GM23338 (cell line): Measurements from ENCODE around the gene HSD17B1. TPM values are rescaled to one million over a fixed set of nuclear protein-coding genes. Genes with fewer than 3 reads are reported as not detected.

ENCODE experiments used
- ATAC-seq: fragments of 200-7000 bp; cut with Tn5 transposase; 3 replicates; pipeline ENCODE4 v1.9.1; 2020
- DNase-seq: peaks from one replicate; pipeline ENCODE4 v3.0.0-alpha.2; 2015; ENCODE audit warnings: low spot score
- H2AFZ ChIP-seq: fragments of 200-600 bp; sonication (generic); 2 replicates; pipeline ENCODE4 v1.8.0; 2016; ENCODE audit warnings: antibody characterized with exemption, mild to moderate bottlenecking, moderate library complexity
- H3F3A ChIP-seq: fragments of 200-600 bp; sonication (generic); replicated peaks from 2 replicates; pipeline ENCODE4 v1.8.0; 2017; ENCODE audit warnings: antibody characterized with exemption, mixed run types, low read depth
- H3K27ac ChIP-seq: fragments of 200-600 bp; sonication (generic); 2 replicates; pipeline ENCODE4 v1.6.1; 2016; ENCODE audit warnings: low read depth
- H3K27me3 ChIP-seq: fragments of 200-600 bp; sonication (generic); 2 replicates; pipeline ENCODE4 v1.8.0; 2016; ENCODE audit warnings: mild to moderate bottlenecking, mixed run types, moderate library complexity; ENCODE audit not compliant: insufficient read depth
- H3K36me3 ChIP-seq: fragments of 200-600 bp; sonication (generic); 2 replicates; pipeline ENCODE4 v1.8.0; 2016; ENCODE audit warnings: mild to moderate bottlenecking; ENCODE audit not compliant: insufficient read depth
- H3K4me1 ChIP-seq: fragments of 200-600 bp; sonication (generic); 2 replicates; pipeline ENCODE4 v1.8.0; 2016; ENCODE audit warnings: mild to moderate bottlenecking, moderate library complexity; ENCODE audit not compliant: insufficient read depth
- H3K4me2 ChIP-seq: fragments of 200-600 bp; sonication (generic); 2 replicates; pipeline ENCODE4 v1.7.1; 2017; ENCODE audit warnings: mixed run types
- H3K4me3 ChIP-seq: fragments of 200-600 bp; sonication (generic); 2 replicates; pipeline ENCODE4 v1.6.1; 2016; ENCODE audit warnings: mixed run types
- H3K79me2 ChIP-seq: fragments of 200-600 bp; sonication (generic); replicated peaks from 2 replicates; pipeline ENCODE4 v1.8.0; 2017; ENCODE audit warnings: mild to moderate bottlenecking; ENCODE audit not compliant: insufficient read depth
- H3K9me2 ChIP-seq: fragments of 200-600 bp; sonication (generic); 2 replicates; pipeline ENCODE4 v1.8.0; 2017; ENCODE audit not compliant: insufficient read depth
- H4K20me1 ChIP-seq: fragments of 200-600 bp; sonication (generic); replicated peaks from 2 replicates; pipeline ENCODE4 v1.8.0; 2017; ENCODE audit warnings: mild to moderate bottlenecking; ENCODE audit not compliant: insufficient read depth
- H3K27ac Mint-ChIP-seq: 2 replicates; pipeline ENCODE4 v1.8.0; 2020; ENCODE audit warnings: inconsistent platforms, mild to moderate bottlenecking, moderate library complexity, mixed read lengths
- H3K27me3 Mint-ChIP-seq: 3 replicates; pipeline ENCODE4 v1.8.0; 2022; ENCODE audit warnings: low read depth, mild to moderate bottlenecking, moderate library complexity, mixed read lengths, inconsistent platforms; ENCODE audit not compliant: insufficient read depth, poor library complexity
- H3K36me3 Mint-ChIP-seq: 3 replicates; pipeline ENCODE4 v1.8.0; 2021; ENCODE audit warnings: low read depth, mild to moderate bottlenecking, inconsistent platforms, moderate library complexity, mixed read lengths
- H3K4me1 Mint-ChIP-seq: 3 replicates; pipeline ENCODE4 v1.8.0; 2020; ENCODE audit warnings: mild to moderate bottlenecking, inconsistent platforms, mixed read lengths
- H3K4me3 Mint-ChIP-seq: 3 replicates; pipeline ENCODE4 v1.8.0; 2021; ENCODE audit warnings: moderate library complexity, mild to moderate bottlenecking, inconsistent platforms, mixed read lengths
- H3K9me3 Mint-ChIP-seq: 3 replicates; pipeline ENCODE4 v1.8.0; 2020; ENCODE audit warnings: moderate library complexity, mild to moderate bottlenecking, inconsistent platforms, mixed read lengths
- CREB1 ChIP-seq: fragments of 250-450 bp; sonication (Bioruptor Pico); IDR thresholded peaks from 2 replicates; pipeline ENCODE4 v1.5.0; 2020; ENCODE audit warnings: low read depth, mild to moderate bottlenecking, moderate library complexity
- CTCF ChIP-seq, 2 experiments: fragments of 200-600 bp in 1 of 2; sonication (generic) in 1 of 2; conservative IDR thresholded peaks; 2 replicates each; pipeline versions ENCODE4 v1.5.1 to v1.6.1; 2016 to 2017; ENCODE audit warnings: antibody characterized with exemption in 2 of 2, low read depth in 2 of 2, mild to moderate bottlenecking in 2 of 2, moderate library complexity in 1 of 2
- ETS1 ChIP-seq: IDR thresholded peaks from 2 replicates; pipeline ENCODE4 v1.6.1; 2016; ENCODE audit warnings: antibody characterized with exemption
- EZH2 ChIP-seq: fragments of 200-600 bp; sonication (generic); IDR thresholded peaks from one replicate; pipeline ENCODE4 v1.8.0; 2017; ENCODE audit warnings: antibody characterized with exemption, mild to moderate bottlenecking, low read depth; ENCODE audit not compliant: unreplicated experiment
- EZH2phosphoT487 ChIP-seq: fragments of 200-600 bp; sonication (generic); IDR thresholded peaks from one replicate; pipeline ENCODE4 v1.8.1; 2018; ENCODE audit warnings: antibody characterized with exemption; ENCODE audit not compliant: unreplicated experiment
- JUNB ChIP-seq: IDR thresholded peaks from one replicate; pipeline ENCODE4 v1.6.1; 2016; ENCODE audit warnings: antibody characterized with exemption; ENCODE audit not compliant: unreplicated experiment
- POLR2AphosphoS5 ChIP-seq: IDR thresholded peaks from 2 replicates; pipeline ENCODE4 v1.6.1; 2016; ENCODE audit warnings: antibody characterized with exemption, low read depth
- ZNF114 ChIP-seq: fragments of 250-450 bp; sonication (Bioruptor Pico); IDR thresholded peaks from 2 replicates; pipeline ENCODE4 v1.5.0; 2020; ENCODE audit warnings: mild to moderate bottlenecking, moderate library complexity
- ZNF331 ChIP-seq: fragments of 250-450 bp; sonication (Bioruptor Pico); IDR thresholded peaks from 2 replicates; pipeline ENCODE4 v1.5.0; 2020; ENCODE audit warnings: low read depth, mild to moderate bottlenecking, moderate library complexity
- ZNF462 ChIP-seq: fragments of 250-450 bp; sonication (Bioruptor Pico); IDR thresholded peaks from 2 replicates; pipeline ENCODE4 v1.5.0; 2020; ENCODE audit warnings: mild to moderate bottlenecking, moderate library complexity
- polyA plus RNA-seq: library from polyadenylated mRNA; unstranded; fragments of >200 nt; fragmentation: Nextera tagmentation; extraction: Ambion mirVana; gene quantifications from 2 replicates; pipeline ENCODE4 v1.2.1, GENCODE V29; 2016
- total RNA-seq: library from RNA; depleted of rRNA; stranded (reverse); fragments of >200 nt; shearing (Covaris generic); gene quantifications from 2 replicates; pipeline ENCODE4 v1.2.3, GENCODE V29; 2014

HSD17B1 gene
- total and polyA plus RNA-seq, 2 experiments from 2014 or later, result 0.97 to 1.7 TPM

GRCh38 chr17:42565523-42566214, 12.9 kb downstream of the HSD17B1 start:
- Mint-ChIP-seq H3K4me3 (peak overlapping the region; percentile 12; the same call in 1 of the 3 replicates), H3K4me1 (peaks cover 24% of the 10 kb centered on the region), H3K36me3 (peaks cover 55% of the 10 kb centered on the region), H3K9me3 (no peaks in the 10 kb centered on the region), H3K27me3 (peaks cover 13% of the 10 kb centered on the region), H3K27ac (no peak overlapping the region)
- H3K4me3 ChIP-seq, result no peak overlapping the region
- TF ChIP-seq ZNF462, result no peak
- TF ChIP-seq JUNB, result no peak
- TF ChIP-seq ZNF331, result no peak
- no peak for TF ChIP-seq EZH2
- TF ChIP-seq POLR2AphosphoS5, result no peak
- no peak for TF ChIP-seq EZH2phosphoT487
- no peak for TF ChIP-seq CREB1 (CRISPR knock-in tag)
- no peak for TF ChIP-seq ZNF114
- TF ChIP-seq CTCF (conservative IDR thresholded peaks at IDR 0.05; ENCODE audit: low read depth in 2 of 2), result no peak
- no peak for TF ChIP-seq ETS1
- peaks cover 19% of the 10 kb centered on the region for H3K4me1 ChIP-seq
- no peaks in the 10 kb centered on the region for H3K9me2 ChIP-seq
- H3K36me3 ChIP-seq, result peaks cover 5% of the 10 kb centered on the region; the same call in 1 of the 2 replicates
- H4K20me1 ChIP-seq, result no peaks in the 10 kb centered on the region; the same call in 1 of the 2 replicates
- no peak for ATAC-seq
- peak overlapping the region; percentile 86 for H3K27ac ChIP-seq
- no peak overlapping the region for H2AFZ ChIP-seq
- H3K4me2 ChIP-seq, result no peak overlapping the region
- peaks cover 27% of the 10 kb centered on the region for H3K79me2 ChIP-seq
- H3F3A ChIP-seq, result peaks cover 35% of the 10 kb centered on the region
- no peak for DNase-seq
- H3K27me3 ChIP-seq, result no peaks in the 10 kb centered on the region
